Measurements from ENCODE around the gene FTL. TPM values are rescaled to one million over a fixed set of nuclear protein-coding genes. Genes with fewer than 3 reads are reported as not detected.

Gene FTL
- total and polyA plus RNA-seq, 4 donors: 2,880 to 22,369 (median 12,158) TPM

GRCh38 chr19:48970923-48971395 lies 5.8 kb downstream of the FTL start:
- H3K9me3 ChIP-seq (ENCODE audit: control insufficient read depth in 4 of 4, insufficient read depth in 3 of 4, low read length in 3 of 4): no peaks in the 10 kb centered on the region
- peak; percentile 66 for ATAC-seq (ENCODE audit: insufficient read depth, low FRiP score)
- peak; percentile 86 to 89 (median 87) for DNase-seq
- peak overlapping the region in 1 of 2 donors; percentile 17 for H3K27ac ChIP-seq (ENCODE audit: low read depth in 1 of 2, low read length in 1 of 2)
- no peaks in the 10 kb centered on the region for H3K27me3 ChIP-seq (ENCODE audit: control insufficient read depth in 3 of 3, insufficient read depth in 3 of 3, low read length in 2 of 3)
- no peak overlapping the region for H3K9ac ChIP-seq (ENCODE audit: insufficient read depth in 1 of 2, low read length in 2 of 2)
- H3K4me1 ChIP-seq (ENCODE audit: control insufficient read depth in 5 of 5, insufficient read depth in 5 of 5, low read length in 5 of 5): peaks cover 0 to 11% (median 0%) of the 10 kb centered on the region in 5 donors
- peaks cover 16 to 57% (median 30%) of the 10 kb centered on the region in 4 donors for H3K36me3 ChIP-seq (ENCODE audit: control insufficient read depth in 4 of 4, insufficient read depth in 4 of 4, low read length in 4 of 4)
- peak; percentile 96 for TF ChIP-seq CTCF (IDR thresholded peaks at IDR 0.05; ENCODE audit: control extremely low read depth, extremely low read depth)
- WGBS, 2 donors: 16 to 17% methylated on average over 19 of the region's 19 CpGs
- H3K4me3 ChIP-seq: no peak overlapping the region

GRCh38 chr19:48975947-48976847 lies 11.1 kb downstream of the FTL start:
- H3K4me1 ChIP-seq (ENCODE audit: control insufficient read depth in 5 of 5, insufficient read depth in 5 of 5, low read length in 5 of 5): peaks cover 0 to 2% (median 0%) of the 10 kb centered on the region in 5 donors
- H3K4me3 ChIP-seq: no peak overlapping the region
- peak in 2 of 3 donors; percentile 37 to 40 for DNase-seq
- TF ChIP-seq CTCF (IDR thresholded peaks at IDR 0.05; ENCODE audit: control extremely low read depth, extremely low read depth): no peak
- no peaks in the 10 kb centered on the region for H3K27me3 ChIP-seq (ENCODE audit: control insufficient read depth in 3 of 3, insufficient read depth in 3 of 3, low read length in 2 of 3)
- ATAC-seq (ENCODE audit: insufficient read depth, low FRiP score): no peak
- no peak overlapping the region for H3K27ac ChIP-seq (ENCODE audit: low read depth in 1 of 2, low read length in 1 of 2)
- H3K36me3 ChIP-seq (ENCODE audit: control insufficient read depth in 4 of 4, insufficient read depth in 4 of 4, low read length in 4 of 4): peaks cover 15 to 28% (median 21%) of the 10 kb centered on the region in 4 donors
- no peak overlapping the region for H3K9ac ChIP-seq (ENCODE audit: insufficient read depth in 1 of 2, low read length in 2 of 2)
- no peaks in the 10 kb centered on the region for H3K9me3 ChIP-seq (ENCODE audit: control insufficient read depth in 4 of 4, insufficient read depth in 3 of 4, low read length in 3 of 4)
- 88 to 89% methylated on average over 13 of the region's 13 CpGs for WGBS, 2 donors

- 65 to 78% methylated on average over 2 of the region's 2 CpGs for WGBS, 2 donors
Observed at GRCh38 chr19:48977061-48977460, 12.0 kb downstream of the FTL start.

More at GRCh38 chr19:48977061-48977460, 12.0 kb downstream of the FTL start:
- H3K36me3 ChIP-seq (ENCODE audit: control insufficient read depth in 4 of 4, insufficient read depth in 4 of 4, low read length in 4 of 4): peaks cover 17 to 28% (median 21%) of the 10 kb centered on the region in 4 donors
- no peak overlapping the region for H3K4me3 ChIP-seq
- DNase-seq (no peak), ATAC-seq (ENCODE audit: insufficient read depth, low FRiP score) (no peak)
- TF ChIP-seq CTCF (IDR thresholded peaks at IDR 0.05; ENCODE audit: control extremely low read depth, extremely low read depth): no peak
- H3K27ac ChIP-seq (ENCODE audit: low read depth in 1 of 2, low read length in 1 of 2): no peak overlapping the region
- H3K4me1 ChIP-seq (ENCODE audit: control insufficient read depth in 5 of 5, insufficient read depth in 5 of 5, low read length in 5 of 5): peaks cover 0 to 2% (median 0%) of the 10 kb centered on the region in 5 donors
- H3K9ac ChIP-seq (ENCODE audit: insufficient read depth in 1 of 2, low read length in 2 of 2): no peak overlapping the region
- H3K9me3 ChIP-seq (ENCODE audit: control insufficient read depth in 4 of 4, insufficient read depth in 3 of 4, low read length in 3 of 4): no peaks in the 10 kb centered on the region
- H3K27me3 ChIP-seq (ENCODE audit: control insufficient read depth in 3 of 3, insufficient read depth in 3 of 3, low read length in 2 of 3): no peaks in the 10 kb centered on the region

All from lung (tissue), 12 donors.